Ishikawa (cell line): Measurements from ENCODE around the gene MMAB.

Experiments
- CEBPB ChIP-seq: IDR thresholded peaks from 2 replicates; pipeline ENCODE4 v1.6.1; 2012
- CREB1 ChIP-seq: IDR thresholded peaks from 2 replicates; pipeline ENCODE4 v1.6.1; 2012; ENCODE audit warnings: low read depth
- EGR1 ChIP-seq: IDR thresholded peaks from 2 replicates; pipeline ENCODE4 v1.6.1; 2012
- EP300 ChIP-seq: IDR thresholded peaks from 2 replicates; pipeline ENCODE4 v1.6.1; 2012; ENCODE audit warnings: borderline replicate concordance
- FOXM1 ChIP-seq: IDR thresholded peaks from 2 replicates; pipeline ENCODE4 v1.6.1; 2012; ENCODE audit warnings: low read depth, borderline replicate concordance
- NFIC ChIP-seq: IDR thresholded peaks from 2 replicates; pipeline ENCODE4 v1.6.1; 2012
- RAD21 ChIP-seq: IDR thresholded peaks from 2 replicates; pipeline ENCODE4 v1.6.1; 2012; ENCODE audit warnings: low read depth
- TAF1 ChIP-seq: IDR thresholded peaks from 2 replicates; pipeline ENCODE4 v1.6.1; 2012; ENCODE audit warnings: low read depth, mild to moderate bottlenecking
- TCF12 ChIP-seq: IDR thresholded peaks from 2 replicates; pipeline ENCODE4 v1.6.1; 2012; ENCODE audit warnings: low read depth
- TEAD4 ChIP-seq: IDR thresholded peaks from 2 replicates; pipeline ENCODE4 v1.6.1; 2012
- YY1 ChIP-seq: IDR thresholded peaks from 2 replicates; pipeline ENCODE4 v1.6.1; 2012; ENCODE audit warnings: low read depth
- ZBTB7A ChIP-seq: IDR thresholded peaks from 2 replicates; pipeline ENCODE4 v1.6.1; 2012; ENCODE audit warnings: low read depth
- TF ChIP-seq, protein P1 (sequence below): IDR thresholded peaks from 2 replicates; pipeline ENCODE4 v1.6.1; 2012
- TF ChIP-seq, protein P2 (sequence below): IDR thresholded peaks from 2 replicates; pipeline ENCODE4 v1.6.1; 2012
- TF ChIP-seq, protein P3 (sequence below): IDR thresholded peaks from 2 replicates; pipeline ENCODE4 v1.6.1; 2012; ENCODE audit warnings: low read depth, mild to moderate bottlenecking

Gene MMAB

DNA sequence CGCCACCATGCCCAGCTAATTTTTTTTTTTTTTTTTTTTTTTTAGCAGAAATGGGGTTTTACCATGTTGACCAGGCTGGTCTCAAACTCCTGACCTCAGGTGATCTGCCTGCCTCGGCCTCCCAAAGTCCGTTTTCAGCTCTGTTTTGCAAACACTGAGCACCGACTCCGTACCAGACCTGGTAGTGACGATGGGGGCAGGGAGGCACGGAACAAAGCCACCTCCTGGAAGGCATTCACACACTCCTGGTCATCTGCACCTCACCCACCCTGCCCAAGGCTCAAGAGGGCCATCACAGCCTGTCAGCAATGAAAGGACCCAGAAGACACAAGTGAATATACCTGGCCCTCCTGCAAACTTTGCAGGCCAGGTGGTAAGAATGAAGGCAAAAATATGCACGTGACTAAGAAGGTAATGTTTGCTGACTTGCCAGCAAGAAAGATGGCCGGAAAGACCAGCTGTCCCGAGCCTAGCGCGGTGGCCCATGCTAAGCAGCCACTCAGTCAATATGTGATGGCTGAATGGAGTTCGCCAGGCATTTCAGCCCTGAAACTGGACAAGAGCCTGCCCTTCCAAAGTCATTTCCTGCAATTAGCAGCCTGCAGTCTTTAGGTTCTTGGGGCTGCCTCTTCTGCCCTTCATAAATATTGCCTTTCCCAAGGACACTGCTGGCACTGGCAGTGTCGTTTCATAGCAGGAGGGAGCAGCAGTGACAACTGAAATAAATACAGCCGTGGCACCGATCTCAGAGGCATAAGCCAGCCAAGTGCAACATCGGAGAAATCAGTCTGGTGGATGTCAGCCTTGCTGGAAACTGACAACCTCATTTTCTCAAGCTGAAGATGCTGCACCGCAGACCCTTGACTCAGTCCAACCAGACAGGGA, 17.6 kb downstream of the MMAB start:
- TF ChIP-seq, protein P1, sequence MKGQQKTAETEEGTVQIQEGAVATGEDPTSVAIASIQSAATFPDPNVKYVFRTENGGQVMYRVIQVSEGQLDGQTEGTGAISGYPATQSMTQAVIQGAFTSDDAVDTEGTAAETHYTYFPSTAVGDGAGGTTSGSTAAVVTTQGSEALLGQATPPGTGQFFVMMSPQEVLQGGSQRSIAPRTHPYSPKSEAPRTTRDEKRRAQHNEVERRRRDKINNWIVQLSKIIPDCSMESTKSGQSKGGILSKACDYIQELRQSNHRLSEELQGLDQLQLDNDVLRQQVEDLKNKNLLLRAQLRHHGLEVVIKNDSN: no peak
- TF ChIP-seq, protein P2, sequence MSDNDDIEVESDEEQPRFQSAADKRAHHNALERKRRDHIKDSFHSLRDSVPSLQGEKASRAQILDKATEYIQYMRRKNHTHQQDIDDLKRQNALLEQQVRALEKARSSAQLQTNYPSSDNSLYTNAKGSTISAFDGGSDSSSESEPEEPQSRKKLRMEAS: no peak
- TF ChIP-seq FOXM1 (no peak), ZBTB7A (no peak)

DNA sequence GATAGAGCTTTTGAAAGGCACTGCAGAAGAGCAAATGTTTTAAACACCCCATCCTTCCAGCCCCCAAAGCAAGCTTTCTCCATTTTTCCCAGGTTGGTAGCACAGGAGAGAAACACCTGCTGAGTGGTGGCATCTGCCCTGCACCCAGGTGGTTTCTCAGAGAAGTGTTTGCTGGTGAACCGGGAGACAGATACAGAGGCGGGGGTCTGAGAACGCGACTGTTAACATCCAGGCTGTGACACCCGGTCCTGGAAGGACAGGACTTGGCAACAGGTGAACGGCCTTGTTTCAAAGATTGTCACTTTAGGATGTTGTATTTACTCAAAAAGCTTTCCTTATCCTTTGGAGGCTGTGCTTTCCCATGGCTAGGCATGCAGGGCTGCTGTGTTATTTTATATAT, 18.5 kb downstream of the MMAB start:
- no peak for TF ChIP-seq EGR1
- no peak for TF ChIP-seq ZBTB7A
- no peak for TF ChIP-seq CEBPB
- no peak for TF ChIP-seq NFIC
- TF ChIP-seq, protein P1: no peak
- TF ChIP-seq, protein P3, sequence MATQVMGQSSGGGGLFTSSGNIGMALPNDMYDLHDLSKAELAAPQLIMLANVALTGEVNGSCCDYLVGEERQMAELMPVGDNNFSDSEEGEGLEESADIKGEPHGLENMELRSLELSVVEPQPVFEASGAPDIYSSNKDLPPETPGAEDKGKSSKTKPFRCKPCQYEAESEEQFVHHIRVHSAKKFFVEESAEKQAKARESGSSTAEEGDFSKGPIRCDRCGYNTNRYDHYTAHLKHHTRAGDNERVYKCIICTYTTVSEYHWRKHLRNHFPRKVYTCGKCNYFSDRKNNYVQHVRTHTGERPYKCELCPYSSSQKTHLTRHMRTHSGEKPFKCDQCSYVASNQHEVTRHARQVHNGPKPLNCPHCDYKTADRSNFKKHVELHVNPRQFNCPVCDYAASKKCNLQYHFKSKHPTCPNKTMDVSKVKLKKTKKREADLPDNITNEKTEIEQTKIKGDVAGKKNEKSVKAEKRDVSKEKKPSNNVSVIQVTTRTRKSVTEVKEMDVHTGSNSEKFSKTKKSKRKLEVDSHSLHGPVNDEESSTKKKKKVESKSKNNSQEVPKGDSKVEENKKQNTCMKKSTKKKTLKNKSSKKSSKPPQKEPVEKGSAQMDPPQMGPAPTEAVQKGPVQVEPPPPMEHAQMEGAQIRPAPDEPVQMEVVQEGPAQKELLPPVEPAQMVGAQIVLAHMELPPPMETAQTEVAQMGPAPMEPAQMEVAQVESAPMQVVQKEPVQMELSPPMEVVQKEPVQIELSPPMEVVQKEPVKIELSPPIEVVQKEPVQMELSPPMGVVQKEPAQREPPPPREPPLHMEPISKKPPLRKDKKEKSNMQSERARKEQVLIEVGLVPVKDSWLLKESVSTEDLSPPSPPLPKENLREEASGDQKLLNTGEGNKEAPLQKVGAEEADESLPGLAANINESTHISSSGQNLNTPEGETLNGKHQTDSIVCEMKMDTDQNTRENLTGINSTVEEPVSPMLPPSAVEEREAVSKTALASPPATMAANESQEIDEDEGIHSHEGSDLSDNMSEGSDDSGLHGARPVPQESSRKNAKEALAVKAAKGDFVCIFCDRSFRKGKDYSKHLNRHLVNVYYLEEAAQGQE: no peak
- no peak for TF ChIP-seq TEAD4
- TF ChIP-seq, protein P2: no peak
- TF ChIP-seq TAF1: no peak
- TF ChIP-seq TCF12: no peak
- TF ChIP-seq CREB1: no peak
- TF ChIP-seq EP300: no peak
- TF ChIP-seq YY1: no peak
- no peak for TF ChIP-seq RAD21
- TF ChIP-seq FOXM1: no peak

DNA sequence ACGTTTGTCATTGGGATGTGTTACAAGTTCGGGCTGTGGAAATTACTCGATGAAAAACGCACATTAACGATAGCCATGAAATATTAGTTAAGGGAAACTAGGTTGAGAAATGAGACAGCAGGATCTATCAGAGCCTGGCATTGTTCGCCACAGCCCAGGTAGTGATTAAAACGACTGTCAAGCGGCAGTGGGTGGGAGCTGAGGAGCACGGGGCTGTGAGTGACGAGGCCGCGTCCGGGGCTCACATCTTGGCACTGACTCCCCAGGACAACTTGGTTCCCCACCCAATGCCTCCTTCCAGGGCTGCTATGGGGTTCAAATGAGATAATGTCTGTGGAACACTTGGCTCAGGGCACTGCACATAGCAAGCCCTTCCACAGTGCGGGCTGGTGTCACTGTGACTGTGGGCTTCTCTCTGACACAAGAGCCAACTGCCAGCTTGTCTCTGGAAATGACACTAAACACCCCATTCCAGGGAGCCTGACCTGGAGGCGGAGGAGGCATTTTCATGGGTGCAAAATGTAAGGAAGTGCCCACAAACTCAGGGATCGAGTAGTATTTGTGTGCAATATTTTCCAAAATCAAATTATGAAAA, 19.3 kb downstream of the MMAB start:
- TF ChIP-seq, protein P3: no peak
- TF ChIP-seq, protein P2: no peak

DNA sequence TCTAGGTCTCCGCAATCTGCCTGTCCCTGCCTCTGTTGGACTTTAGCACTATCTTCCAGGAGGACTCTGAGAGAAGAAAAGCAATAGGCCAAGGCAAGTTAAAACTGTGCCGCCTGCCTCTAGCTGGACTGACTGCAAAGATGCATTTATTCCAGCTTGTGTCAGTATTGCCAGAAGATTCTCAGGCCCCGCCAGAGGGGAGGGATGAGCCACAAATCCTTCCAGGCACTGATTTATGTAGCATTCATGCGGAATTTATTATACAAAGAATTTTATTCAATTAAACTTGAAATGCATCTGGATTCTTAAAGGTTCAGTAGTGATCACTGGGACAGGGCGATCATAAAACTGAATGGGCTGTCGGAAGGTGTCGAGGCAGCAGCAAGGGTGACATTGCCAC, 19.8 kb downstream of the MMAB start:
- TF ChIP-seq ZBTB7A (no peak), NFIC (no peak), FOXM1 (no peak), EGR1 (no peak), EP300 (no peak), YY1 (no peak), TCF12 (no peak), TAF1 (no peak), TEAD4 (no peak), CREB1 (no peak), CEBPB (no peak), RAD21 (no peak)
- TF ChIP-seq, protein P2: no peak
- TF ChIP-seq, protein P1: no peak
- TF ChIP-seq, protein P3: no peak
